GM19328 (cell line): ENCODE measurements around the gene ACTG1.

ENCODE experiments used
- ATAC-seq: cut with Tn5 transposase; IDR thresholded peaks from one replicate; pipeline ENCODE4 v1.9.1; 2021; ENCODE audit warnings: mild to moderate bottlenecking, moderate library complexity; ENCODE audit not compliant: unreplicated experiment

Gene ACTG1

GRCh38 chr17:81468111-81468769, 44.4 kb downstream of the ACTG1 start:
- ATAC-seq = no peak

DNA sequence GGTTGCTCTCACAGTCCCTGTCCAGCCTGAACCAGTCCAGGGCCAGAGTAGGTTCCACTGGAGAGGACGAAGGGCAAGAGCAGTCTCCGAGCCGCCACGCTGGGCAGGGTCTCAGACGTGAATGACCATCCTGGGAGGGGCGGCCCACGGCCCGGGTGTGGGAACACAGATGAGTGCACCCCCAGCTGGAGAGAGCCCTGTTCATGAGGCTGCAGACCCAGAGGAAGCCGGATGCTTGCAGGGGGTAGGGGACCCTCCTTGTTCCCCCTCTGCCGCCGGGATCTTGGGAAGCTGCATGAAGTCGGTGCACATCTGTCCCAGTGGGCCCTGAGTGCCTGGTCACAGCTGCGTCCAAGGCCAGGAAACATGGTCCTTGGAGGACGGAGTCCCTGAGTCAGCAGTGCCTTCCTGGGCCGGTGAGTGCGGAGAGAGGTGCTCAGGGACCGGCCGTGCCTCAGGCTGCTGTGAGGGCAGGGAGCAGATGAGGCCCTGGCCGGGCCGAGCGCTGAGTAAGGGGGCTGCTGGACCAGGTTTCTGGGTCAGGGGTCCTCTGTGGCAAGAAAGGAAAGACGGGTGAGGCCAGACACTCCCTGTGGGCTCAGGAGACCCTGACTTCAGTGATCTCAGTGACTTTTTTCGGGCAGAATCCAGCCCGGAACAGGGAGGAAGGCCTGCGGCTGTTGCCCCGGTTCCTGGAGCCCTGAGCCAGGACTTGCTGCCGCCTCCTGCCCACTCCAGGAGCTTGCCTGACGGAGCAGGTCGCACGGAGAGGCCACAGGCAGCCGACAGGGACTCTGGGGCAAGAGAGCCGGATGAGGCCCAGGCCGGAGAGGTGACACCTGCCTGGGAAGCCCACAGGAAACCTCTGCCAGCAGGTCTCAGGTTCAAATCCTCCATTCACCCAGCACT, 45.8 kb downstream of the ACTG1 start:
- ATAC-seq = no peak

- no peak for ATAC-seq
Observed at GRCh38 chr17:81465910-81466309, 46.7 kb downstream of the ACTG1 start.

- no peak for ATAC-seq
Observed at GRCh38 chr17:81464586-81464985, 48.0 kb downstream of the ACTG1 start.

- ATAC-seq = no peak
Observed at GRCh38 chr17:81463506-81463905, 49.1 kb downstream of the ACTG1 start.

DNA sequence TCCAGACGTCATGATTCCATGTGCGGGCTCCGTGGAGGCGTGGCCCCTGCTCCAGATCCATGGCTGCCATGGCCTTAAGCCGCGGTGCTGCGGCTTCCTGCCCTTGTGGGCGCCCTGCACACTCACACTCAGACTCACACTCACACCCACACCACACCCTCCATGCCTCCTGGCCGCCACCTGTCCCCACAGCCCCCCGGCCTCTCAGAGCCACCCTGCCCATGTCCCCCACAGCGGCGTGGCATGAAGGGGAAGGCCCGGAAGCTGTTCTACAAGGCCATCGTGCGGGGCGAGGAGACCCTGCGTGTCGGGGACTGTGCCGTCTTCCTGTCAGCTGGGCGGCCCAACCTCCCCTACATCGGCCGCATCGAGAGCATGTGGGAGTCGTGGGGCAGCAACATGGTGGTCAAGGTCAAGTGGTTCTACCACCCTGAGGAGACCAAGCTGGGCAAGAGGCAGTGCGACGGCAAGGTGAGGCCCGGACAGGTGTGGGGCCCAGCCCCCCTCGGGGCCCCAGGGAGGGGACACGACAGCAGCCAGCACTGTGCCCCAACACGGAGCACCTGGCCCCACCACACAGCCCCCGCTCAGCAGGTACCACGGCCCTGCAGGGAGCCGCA, 50.0 kb downstream of the ACTG1 start:
- ATAC-seq = no peak

GRCh38 chr17:81461607-81462500, 50.7 kb downstream of the ACTG1 start:
- no peak for ATAC-seq

DNA sequence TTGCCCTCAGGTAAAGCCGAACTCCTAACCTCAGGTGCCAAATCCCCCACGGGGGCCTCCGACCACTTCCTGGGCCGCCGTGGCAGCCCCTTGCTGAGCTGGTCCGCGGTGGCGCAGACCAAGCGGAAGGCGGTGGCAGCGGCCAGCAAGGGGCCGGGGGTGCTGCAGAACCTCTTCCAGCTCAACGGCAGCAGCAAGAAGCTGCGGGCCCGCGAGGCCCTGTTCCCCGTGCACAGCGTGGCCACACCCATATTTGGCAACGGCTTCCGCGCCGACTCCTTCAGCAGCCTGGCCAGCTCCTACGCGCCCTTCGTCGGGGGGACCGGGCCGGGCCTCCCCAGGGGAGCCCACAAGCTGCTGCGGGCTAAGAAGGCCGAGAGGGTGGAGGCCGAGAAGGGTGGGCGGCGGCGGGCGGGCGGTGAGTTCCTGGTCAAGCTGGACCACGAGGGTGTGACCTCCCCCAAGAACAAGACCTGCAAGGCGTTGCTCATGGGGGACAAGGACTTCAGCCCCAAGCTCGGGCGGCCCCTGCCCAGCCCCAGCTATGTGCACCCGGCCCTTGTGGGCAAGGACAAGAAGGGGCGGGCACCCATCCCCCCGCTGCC, 51.6 kb downstream of the ACTG1 start:
- no peak for ATAC-seq
